OCI-LY7 (cell line): Measurements from ENCODE around the gene HCK.

Experiments used
- CTCF ChIP-seq: fragments of 200-600 bp; sonication (generic); conservative IDR thresholded peaks from 2 replicates; pipeline ENCODE4 v1.5.1; 2014; ENCODE audit warnings: mild to moderate bottlenecking, antibody characterized with exemption, low read length, moderate library complexity, mixed read lengths
- EZH2phosphoT487 ChIP-seq: fragments of 200-600 bp; sonication (generic); IDR thresholded peaks from 2 replicates; pipeline ENCODE4 v1.6.1; 2018; ENCODE audit warnings: low read depth, borderline replicate concordance, mild to moderate bottlenecking, mixed run types, antibody characterized with exemption, low read length, moderate library complexity, mixed read lengths

DNA sequence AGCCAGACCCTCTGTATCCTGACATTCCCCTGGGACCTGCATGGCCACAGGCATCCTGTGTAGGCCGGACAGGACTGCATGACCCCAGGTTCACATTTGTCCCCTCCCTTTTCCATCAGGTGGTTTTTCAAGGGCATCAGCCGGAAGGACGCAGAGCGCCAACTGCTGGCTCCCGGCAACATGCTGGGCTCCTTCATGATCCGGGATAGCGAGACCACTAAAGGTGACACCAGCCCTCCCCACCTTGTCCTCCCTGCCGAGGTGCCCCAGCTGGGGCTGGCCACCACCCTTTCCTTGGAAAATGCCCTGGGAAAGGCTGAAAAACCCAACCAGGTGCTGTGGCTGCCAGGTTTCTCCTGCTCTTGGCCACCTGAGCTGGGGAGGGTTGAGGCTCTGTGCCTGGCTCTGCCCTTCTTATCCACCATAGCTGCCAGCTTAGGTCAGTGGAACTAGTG is 27.6 kb downstream of the HCK start:
- TF ChIP-seq CTCF (no peak), EZH2phosphoT487 (no peak)
